Hair follicle dermal papilla cell (primary cell): Measurements from ENCODE around the gene SLC11A1. TPM values are rescaled to one million over a fixed set of nuclear protein-coding genes. Genes with fewer than 3 reads are reported as not detected.

Experiments used
- small RNA-seq: library from RNA; depleted of rRNA; stranded (forward); fragments of <200 nt; gene quantifications from one replicate; pipeline ENCODE3, GENCODE V24; 2012
- total RNA-seq: library from RNA; depleted of rRNA; stranded (reverse); fragments of >200 nt; gene quantifications from 2 replicates; pipeline ENCODE4 v1.2.3, GENCODE V29; 2012

SLC11A1 gene
- total RNA-seq, result under 0.01 and 0.16 TPM in 2 replicates

GRCh38 chr2:218381916-218382366 lies at the start of gene SLC11A1:
Gene SLC11A1 (plus strand): TSS chr2:218382273. CDS start chr2:218382369, 96 bp downstream.

GRCh38 chr2:218399391-218400166 lies 17.5 kb downstream of the SLC11A1 start, which contains the start of gene CTDSP1:
Gene CTDSP1 (plus strand): TSS chr2:218399868. CDS start chr2:218400091, 223 bp downstream.

GRCh38 chr2:218418717-218419458 lies 36.8 kb downstream of the SLC11A1 start, which contains the start of gene VIL1:
Gene VIL1 (plus strand): TSS chr2:218419123. CDS start chr2:218423779, 4,656 bp downstream.

Small RNAs within 50 kb of the gene (small RNA-seq; reads per million reads assigned to genes)
- gene MIR26B (2,001 reads per million, percentile 100 among the genes with 10 or more reads in this experiment), gene MIR6810 (not detected)

Other genes with a start within 250 kb of the SLC11A1 start
- not detected in 2 replicates for gene CXCR1, start 215.3 kb upstream of the SLC11A1 start, total RNA-seq
- 266 and 299 TPM in 2 replicates for gene ARPC2, start 165.1 kb upstream of the SLC11A1 start, total RNA-seq
- gene GPBAR1, start 121.3 kb upstream of the SLC11A1 start, total RNA-seq, result 0.24 and 0.32 TPM in 2 replicates
- 73.2 and 79.1 TPM in 2 replicates for gene AAMP, start 112.1 kb upstream of the SLC11A1 start, total RNA-seq
- 17.5 and 18.1 TPM in 2 replicates for gene PNKD, start 111.8 kb upstream of the SLC11A1 start, total RNA-seq
- 175 and 210 TPM in 2 replicates for gene TMBIM1, start 89.8 kb upstream of the SLC11A1 start, total RNA-seq
- not detected in 2 replicates for gene CATIP, start 25.4 kb upstream of the SLC11A1 start, total RNA-seq
- gene CTDSP1, start 17.6 kb downstream of the SLC11A1 start, total RNA-seq, result 85.5 and 91.6 TPM in 2 replicates
- gene VIL1, start 36.9 kb downstream of the SLC11A1 start, total RNA-seq, result under 0.01 TPM in 1 of 2 replicates, not detected in the other
- gene USP37, start 186.1 kb downstream of the SLC11A1 start, total RNA-seq, result 6.4 and 8.6 TPM in 2 replicates
- gene CNOT9, start 186.6 kb downstream of the SLC11A1 start, total RNA-seq, result 46.6 and 58.3 TPM in 2 replicates
- 6.7 and 8.0 TPM in 2 replicates for gene PLCD4, start 225.6 kb downstream of the SLC11A1 start, total RNA-seq